NOMO-1 (cell line): ENCODE measurements around the gene TNFRSF1B.

Experiments used
- DNase-seq, 2 experiments: peaks; one replicate each; lab custom pipeline; 2025; ENCODE audit not compliant: unreplicated experiment in 2 of 2; lab: John Stamatoyannopoulos, UW

Gene TNFRSF1B

GRCh38 chr1:12166834-12167492 is at the start of gene TNFRSF1B:
Gene TNFRSF1B (plus strand): TSS chr1:12166991. CDS start chr1:12167092, 101 bp downstream.
- peak; percentile 40 to 75 for DNase-seq

GRCh38 chr1:12121212-12122003 is 45.4 kb upstream of the TNFRSF1B start:
- no peak for DNase-seq

GRCh38 chr1:12123172-12123571 is 43.6 kb upstream of the TNFRSF1B start:
- DNase-seq = no peak

- peak; percentile 40 to 71 for DNase-seq
Measured at GRCh38 chr1:12124693-12125421, 41.9 kb upstream of the TNFRSF1B start.

- DNase-seq = no peak
Measured at GRCh38 chr1:12125422-12126355, 41.1 kb upstream of the TNFRSF1B start.

GRCh38 chr1:12126781-12127180 is 40.0 kb upstream of the TNFRSF1B start:
- DNase-seq = no peak

GRCh38 chr1:12127206-12127810 is 39.5 kb upstream of the TNFRSF1B start:
- no peak for DNase-seq

- no peak for DNase-seq
Measured at GRCh38 chr1:12128120-12128519, 38.7 kb upstream of the TNFRSF1B start.

- no peak for DNase-seq
Measured at GRCh38 chr1:12129624-12130023, 37.2 kb upstream of the TNFRSF1B start.

GRCh38 chr1:12130466-12131130 is 36.2 kb upstream of the TNFRSF1B start:
- no peak for DNase-seq

- DNase-seq = no peak
Measured at GRCh38 chr1:12132078-12132477, 34.7 kb upstream of the TNFRSF1B start.

GRCh38 chr1:12134716-12135115 is 32.1 kb upstream of the TNFRSF1B start:
- DNase-seq = no peak

GRCh38 chr1:12135612-12136011 is 31.2 kb upstream of the TNFRSF1B start:
- DNase-seq = no peak

GRCh38 chr1:12136916-12137610 is 29.7 kb upstream of the TNFRSF1B start:
- no peak for DNase-seq

- DNase-seq = no peak
Measured at GRCh38 chr1:12138196-12139168, 28.3 kb upstream of the TNFRSF1B start.

- DNase-seq = no peak
Measured at GRCh38 chr1:12140016-12140415, 26.8 kb upstream of the TNFRSF1B start.

- DNase-seq = no peak
Measured at GRCh38 chr1:12140515-12141162, 26.2 kb upstream of the TNFRSF1B start.
